H1 (cell line): Measurements from ENCODE around the gene GTPBP1. TPM values are rescaled to one million over a fixed set of nuclear protein-coding genes. Genes with fewer than 3 reads are reported as not detected.

Experiments
- CTCF ChIA-PET: fragments of 300-600 bp; sonication (Branson Sonifier 250); formaldehyde crosslinking; loops from one replicate; lab custom pipeline; 2021; ENCODE audit not compliant: partially characterized antibody; lab: Charles Lee
- POLR2A ChIA-PET: fragments of 300-600 bp; sonication (Branson Sonifier 250); formaldehyde crosslinking; loops from one replicate; lab custom pipeline; 2021; ENCODE audit warnings: inconsistent platforms; ENCODE audit not compliant: partially characterized antibody; lab: Charles Lee
- DNase-seq, 2 experiments: peaks; one replicate each; pipeline versions ENCODE4 v3.0.0 to v3.0.0-alpha.2; 2010 to 2022; ENCODE audit warnings: low spot score in 2 of 2, low read depth in 1 of 2, mixed read lengths in 1 of 2
- FAIRE-seq: peaks from 2 replicates; lab custom pipeline; 2011; peaks lifted over from hg19 to GRCh38; lab: Jason Lieb, UNC
- H2AFZ ChIP-seq: 2 replicates; pipeline ENCODE4 v1.8.1; 2012; ENCODE audit warnings: low read length, inconsistent platforms
- H2AK5ac ChIP-seq: 2 replicates; pipeline ENCODE4 v1.6.1; 2013; ENCODE audit warnings: low read depth, low read length
- H2BK120ac ChIP-seq: replicated peaks from 2 replicates; pipeline ENCODE3; 2013; ENCODE audit warnings: low read depth, low read length, inconsistent platforms
- H2BK12ac ChIP-seq: 2 replicates; pipeline ENCODE4 v1.6.1; 2013; ENCODE audit warnings: low read depth, low read length
- H2BK15ac ChIP-seq: 2 replicates; pipeline ENCODE4 v1.6.1; 2013; ENCODE audit warnings: low read length
- H2BK20ac ChIP-seq: 2 replicates; pipeline ENCODE4 v1.6.1; 2013; ENCODE audit warnings: low read length
- H2BK5ac ChIP-seq: 2 replicates; pipeline ENCODE4 v1.6.1; 2013; ENCODE audit warnings: low read depth, low read length
- H3K14ac ChIP-seq: 2 replicates; pipeline ENCODE4 v1.6.1; 2013; ENCODE audit warnings: inconsistent platforms; ENCODE audit not compliant: insufficient read length
- H3K18ac ChIP-seq: 2 replicates; pipeline ENCODE4 v1.6.1; 2013; ENCODE audit warnings: low read length; ENCODE audit errors: extremely low read depth
- H3K23ac ChIP-seq: 2 replicates; pipeline ENCODE4 v1.6.1; 2013; ENCODE audit warnings: inconsistent platforms; ENCODE audit not compliant: insufficient read length
- H3K23me2 ChIP-seq: 2 replicates; pipeline ENCODE4 v1.6.1; 2013; ENCODE audit warnings: low read depth, low read length
- H3K27ac ChIP-seq: 2 replicates; pipeline ENCODE4 v1.6.1; 2011; ENCODE audit warnings: low read depth, low read length, inconsistent platforms
- H3K27me3 ChIP-seq, 4 experiments: replicated peaks in 1 of 4; 1 replicate in 1 of 4; 2 replicates in 3 of 4; pipeline versions ENCODE4 v1.6.1 to v1.8.1; 2011 to 2013; ENCODE audit warnings: low read length in 3 of 4, mild to moderate bottlenecking in 3 of 4, inconsistent platforms in 2 of 4, mixed read lengths in 2 of 4, moderate library complexity in 1 of 4; ENCODE audit not compliant: control insufficient read depth in 3 of 4, insufficient read depth in 3 of 4; ENCODE audit errors: extremely low read depth in 1 of 4
- H3K36me3 ChIP-seq, 4 experiments: 2 replicates each; pipeline versions ENCODE4 v1.6.1 to v1.8.1; 2011 to 2013; ENCODE audit warnings: mild to moderate bottlenecking in 4 of 4, low read length in 3 of 4, moderate library complexity in 2 of 4, control low read depth in 1 of 4, inconsistent platforms in 1 of 4; ENCODE audit not compliant: insufficient read depth in 4 of 4, control insufficient read depth in 2 of 4
- H3K4ac ChIP-seq: replicated peaks from 2 replicates; pipeline ENCODE3; 2013; ENCODE audit warnings: low read length, low read depth, mixed read lengths, inconsistent platforms; ENCODE audit not compliant: insufficient read length
- H3K4me1 ChIP-seq, 4 experiments: replicated peaks in 1 of 4; 1 replicate in 1 of 4; 2 replicates in 3 of 4; pipeline versions ENCODE4 v1.6.1 to v1.8.1; 2011 to 2013; ENCODE audit warnings: low read length in 3 of 4, inconsistent platforms in 2 of 4, mixed read lengths in 1 of 4; ENCODE audit not compliant: insufficient read depth in 4 of 4, control insufficient read depth in 3 of 4
- H3K4me2 ChIP-seq, 2 experiments: 2 replicates each; pipeline versions ENCODE4 v1.6.1 to v1.8.1; 2011 to 2013; ENCODE audit warnings: low read depth in 2 of 2, low read length in 2 of 2, control low read depth in 1 of 2, inconsistent platforms in 1 of 2, mild to moderate bottlenecking in 1 of 2; ENCODE audit not compliant: insufficient read depth in 1 of 2
- H3K4me3 ChIP-seq, 4 experiments: fragments of 200-600, 300-600 bp in 1 of 4; sonication (generic), shearing (Covaris generic), sonication (Bioruptor Twin) in 1 of 4; 2 replicates each; pipeline versions ENCODE4 v1.5.1 to v1.8.1; 2011 to 2016; ENCODE audit warnings: low read length in 4 of 4, low read depth in 3 of 4, control low read depth in 2 of 4, inconsistent platforms in 2 of 4, mild to moderate bottlenecking in 2 of 4, mixed read lengths in 1 of 4, moderate library complexity in 1 of 4; ENCODE audit not compliant: insufficient read depth in 2 of 4; ENCODE audit errors: extremely low read depth in 1 of 4
- H3K56ac ChIP-seq: replicated peaks from 2 replicates; pipeline ENCODE3; 2013; ENCODE audit warnings: low read depth, mild to moderate bottlenecking, mixed read lengths, low read length, inconsistent platforms; ENCODE audit not compliant: insufficient read length
- H3K79me1 ChIP-seq: 2 replicates; pipeline ENCODE4 v1.6.1; 2013; ENCODE audit warnings: low read depth, low read length, control low read depth
- H3K79me2 ChIP-seq, 2 experiments: 2 replicates each; pipeline versions ENCODE4 v1.6.1 to v1.8.1; 2012 to 2013; ENCODE audit warnings: low read length in 2 of 2, mild to moderate bottlenecking in 2 of 2, inconsistent platforms in 1 of 2; ENCODE audit not compliant: insufficient read depth in 2 of 2, control insufficient read depth in 1 of 2
- H3K9ac ChIP-seq, 4 experiments: replicated peaks in 1 of 4; 1 replicate in 1 of 4; 2 replicates in 3 of 4; pipeline versions ENCODE4 v1.6.1 to v1.8.1; 2011 to 2013; ENCODE audit warnings: low read depth in 3 of 4, low read length in 3 of 4, control low read depth in 2 of 4, mild to moderate bottlenecking in 2 of 4, moderate library complexity in 2 of 4, inconsistent platforms in 1 of 4; ENCODE audit errors: extremely low read depth in 1 of 4
- H3K9me3 ChIP-seq, 2 experiments: 2 replicates each; pipeline versions ENCODE4 v1.6.1 to v1.8.1; 2012 to 2013; ENCODE audit warnings: mild to moderate bottlenecking in 2 of 2, moderate library complexity in 2 of 2, control low read depth in 1 of 2, inconsistent platforms in 1 of 2, low read depth in 1 of 2, low read length in 1 of 2, mixed read lengths in 1 of 2; ENCODE audit not compliant: insufficient read depth in 2 of 2
- H4K20me1 ChIP-seq, 2 experiments: replicated peaks in 1 of 2; 2 replicates each; pipeline versions ENCODE3 to v1.8.1; 2011 to 2013; ENCODE audit warnings: inconsistent platforms in 2 of 2, low read length in 2 of 2, mild to moderate bottlenecking in 1 of 2; ENCODE audit not compliant: insufficient read depth in 2 of 2, control insufficient read depth in 1 of 2
- H4K5ac ChIP-seq: 2 replicates; pipeline ENCODE4 v1.6.1; 2013; ENCODE audit warnings: low read length, low read depth, mixed read lengths, inconsistent platforms; ENCODE audit not compliant: insufficient read length
- H4K8ac ChIP-seq: 2 replicates; pipeline ENCODE4 v1.8.0; 2013; ENCODE audit warnings: mild to moderate bottlenecking, moderate library complexity, low read length, inconsistent platforms; ENCODE audit not compliant: insufficient read depth; ENCODE audit errors: extremely low read depth
- H4K91ac ChIP-seq: replicated peaks from 2 replicates; pipeline ENCODE3; 2013; ENCODE audit warnings: low read length, mixed read lengths, inconsistent platforms; ENCODE audit not compliant: insufficient read length
- GABPA ChIP-seq: IDR thresholded peaks from 2 replicates; pipeline ENCODE4 v1.6.1; 2011; ENCODE audit warnings: mild to moderate bottlenecking, low read length, moderate library complexity, borderline replicate concordance; ENCODE audit not compliant: insufficient read depth
- JUN ChIP-seq: IDR thresholded peaks from 2 replicates; pipeline ENCODE4 v1.6.1; 2011; ENCODE audit warnings: low read depth, mild to moderate bottlenecking, improper control_type of control experiment, low read length
- MAFK ChIP-seq: IDR thresholded peaks from 2 replicates; pipeline ENCODE4 v1.6.1; 2012; ENCODE audit warnings: low read depth, mild to moderate bottlenecking, improper control_type of control experiment, low read length
- MAX ChIP-seq: IDR thresholded peaks from 2 replicates; pipeline ENCODE4 v1.6.1; 2012; ENCODE audit warnings: inconsistent platforms
- SP4 ChIP-seq: IDR thresholded peaks from 2 replicates; pipeline ENCODE4 v1.6.1; 2012; ENCODE audit warnings: low read length, inconsistent platforms
- SRF ChIP-seq: IDR thresholded peaks from 2 replicates; pipeline ENCODE4 v1.6.1; 2011; ENCODE audit warnings: mild to moderate bottlenecking, low read depth, low read length, moderate library complexity
- TAF7 ChIP-seq: optimal IDR thresholded peaks from 2 replicates; pipeline ENCODE3; 2011; ENCODE audit warnings: low read depth, mild to moderate bottlenecking, inconsistent platforms, low read length, moderate library complexity, borderline replicate concordance
- TEAD4 ChIP-seq: IDR thresholded peaks from 2 replicates; pipeline ENCODE4 v1.6.1; 2012; ENCODE audit warnings: low read depth, low read length, inconsistent platforms, mixed read lengths
- WGBS, 2 experiments: shearing (Covaris generic) in 1 of 2; methylation state at CpG; one replicate each; pipeline versions ENCODE4 v1.1.6 to v1.1.7; 2013 to 2015; ENCODE audit warnings: low lambda C conversion rate in 2 of 2, mixed read lengths in 2 of 2, inconsistent platforms in 1 of 2, low coverage in 1 of 2, missing lambda C conversion rate in 1 of 2; ENCODE audit not compliant: insufficient replicate concordance in 2 of 2, insufficient coverage in 1 of 2, insufficient read length in 1 of 2; ENCODE audit errors: extremely low coverage in 1 of 2, missing lambda C conversion rate in 1 of 2; 5-methylcytosine and 5-hydroxymethylcytosine counted together
- polyA plus RNA-seq, 7 experiments: library from polyadenylated mRNA; depleted of rRNA in 3 of 7; stranded (reverse) in 5 of 7; unstranded in 2 of 7; fragments of >200 nt in 5 of 7; fragments of 200-250 nt in 2 of 7; gene quantifications; 1 replicate in 5 of 7; 2 replicates in 1 of 7; 4 replicates in 1 of 7; pipeline versions ENCODE4 v1.2.1 to v1.2.3, GENCODE V29; 2011 to 2013; ENCODE audit warnings: missing spikeins in 2 of 7, mixed read lengths in 2 of 7
- total RNA-seq: library from RNA; stranded (reverse); fragmentation: NEBNext Ultra II Directional; extraction: Animal tissue kit (Norgen Biotek cat#: 25700); gene quantifications from 2 replicates; pipeline ENCODE4 v1.2.1, GENCODE V29; 2021

Gene GTPBP1
- total and polyA plus RNA-seq, 2 of the 8 experiments (the other 6 are each of a cell fraction or from before 2014, with no cell fraction given): 53.1 to 91.8 TPM

- Histone ChIP-seq H3K18ac (no peak overlapping the region), H2BK12ac (0 out of 2 replicates have a peak overlapping the region, but pooled peaks have one; percentile 39), H2BK20ac (no peak overlapping the region), H3K27me3 (no peaks in the 10 kb centered on the region; a peak in 1 of 7 replicates), H4K20me1 (peaks cover 0 to 2% of the 10 kb centered on the region in 2 experiments), H4K91ac (peak overlapping the region; percentile 65), H2BK5ac (peak overlapping the region; percentile 68; the same call in 1 of the 2 replicates), H3K9ac (no peak overlapping the region), H3K4me3 (no peak overlapping the region), H3K79me2 (no peaks in the 10 kb centered on the region), H4K5ac (peak overlapping the region; percentile 54), H3K14ac (no peak overlapping the region), H4K8ac (peak overlapping the region; percentile 93; the same call in 1 of the 2 replicates), H2BK120ac (peak overlapping the region; percentile 72), H3K23ac (no peak overlapping the region), H2AK5ac (no peak overlapping the region), H3K36me3 (no peaks in the 10 kb centered on the region), H3K56ac (no peak overlapping the region), H3K23me2 (peaks cover 6% of the 10 kb centered on the region; the same call in 1 of the 2 replicates), H3K9me3 (no peaks in the 10 kb centered on the region), H3K4ac (no peak overlapping the region), H3K79me1 (no peaks in the 10 kb centered on the region), H3K27ac (no peak overlapping the region), H3K4me2 (no peak overlapping the region), H3K4me1 (peaks cover 0 to 4% (median 0%) of the 10 kb centered on the region in 4 experiments; a peak in 1 of 7 replicates), H2AFZ (0 out of 2 replicates have a peak overlapping the region, but pooled peaks have one; percentile 3), H2BK15ac (peak overlapping the region; percentile 46; the same call in 1 of the 2 replicates)
- ChIA-PET POLR2A (interaction anchor here (1.6 kb wide), 1 partner anchor 9 kb away, joined by 3 read pairs; no protein-coding TSS in a partner anchor), CTCF (interaction anchor here (0.6 to 3.1 kb wide), 2 partner anchors 8 to 50 kb away, joined by 3 to 9 read pairs; no protein-coding TSS in a partner anchor)
- FAIRE-seq (no peak), DNase-seq (no peak)
- 85% methylated on average over 12 of the region's 13 CpGs; no CpG with 5 or more reads in 1 of the 2 experiments for WGBS, 2 experiments
- TF ChIP-seq JUN: no peak
- no peak for TF ChIP-seq GABPA
- TF ChIP-seq SRF: no peak
- TF ChIP-seq SP4: no peak
- no peak for TF ChIP-seq TAF7
- TF ChIP-seq MAFK: no peak
- no peak for TF ChIP-seq MAX
- no peak for TF ChIP-seq TEAD4
These were observed 69.9 kb downstream of the GTPBP1 start for GRCh38 chr22:38775656-38776055.
